ENCODE data around the gene PPP6R3. TPM values are rescaled to one million over a fixed set of nuclear protein-coding genes. Genes with fewer than 3 reads are reported as not detected.

The PPP6R3 gene
- polyA plus RNA-seq, 1 donor from 2014 or later, result 111 TPM

DNA sequence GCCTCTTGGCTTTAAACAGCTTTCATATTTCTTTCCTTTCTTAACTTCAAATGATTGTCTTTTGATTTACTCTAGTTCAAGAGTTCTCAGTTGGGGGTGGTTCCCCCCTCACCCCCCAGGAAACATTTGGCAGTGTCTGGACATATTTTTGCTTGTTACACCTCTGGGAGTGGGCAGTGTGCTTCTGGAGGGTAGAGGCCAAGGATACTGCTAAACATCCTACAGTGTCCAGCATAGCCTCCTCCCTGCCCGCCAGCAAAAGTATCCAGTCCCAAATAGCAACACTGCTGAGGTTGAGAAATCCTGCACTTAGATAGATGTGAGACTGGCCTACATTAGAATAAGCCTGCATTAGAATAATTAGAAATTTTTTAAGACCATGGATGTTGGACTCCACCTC, 3.2 kb downstream of the PPP6R3 start:
- H3K36me3 ChIP-seq (ENCODE audit: insufficient read depth, low read length), result no peaks in the 10 kb centered on the region
- H3K4me2 ChIP-seq (ENCODE audit: low read length), result no peak overlapping the region
- peaks cover 7% of the 10 kb centered on the region for H4K20me1 ChIP-seq (ENCODE audit: insufficient read depth)
- H3K9me3 ChIP-seq (ENCODE audit: low read length), result no peaks in the 10 kb centered on the region
- TF ChIP-seq EP300 (conservative IDR thresholded peaks at IDR 0.05; ENCODE audit: poor library complexity, severe bottlenecking) (no peak), POLR2AphosphoS5 (IDR thresholded peaks at IDR 0.05) (no peak), MXI1 (conservative IDR thresholded peaks at IDR 0.05; ENCODE audit: poor library complexity, severe bottlenecking) (no peak)
- H3K4me3 ChIP-seq (ENCODE audit: low read length), result peak overlapping the region; percentile 84
- H3K9ac ChIP-seq (ENCODE audit: low read length), result no peak overlapping the region
- no peaks in the 10 kb centered on the region for H3K27me3 ChIP-seq (ENCODE audit: insufficient read depth, low read depth, low read length)
- no peak overlapping the region for H3K27ac ChIP-seq (ENCODE audit: low read length)
- no peak overlapping the region for H2AFZ ChIP-seq (ENCODE audit: low read depth, low read length)
- peaks cover 72% of the 10 kb centered on the region for H3K79me2 ChIP-seq (replicated peaks; ENCODE audit: insufficient read depth, low read length)
- no peaks in the 10 kb centered on the region for H3F3A ChIP-seq (ENCODE audit: insufficient read depth, low read length, poor library complexity, severe bottlenecking)
- no peaks in the 10 kb centered on the region for H3K9me2 ChIP-seq (ENCODE audit: insufficient read depth, low read length)

DNA sequence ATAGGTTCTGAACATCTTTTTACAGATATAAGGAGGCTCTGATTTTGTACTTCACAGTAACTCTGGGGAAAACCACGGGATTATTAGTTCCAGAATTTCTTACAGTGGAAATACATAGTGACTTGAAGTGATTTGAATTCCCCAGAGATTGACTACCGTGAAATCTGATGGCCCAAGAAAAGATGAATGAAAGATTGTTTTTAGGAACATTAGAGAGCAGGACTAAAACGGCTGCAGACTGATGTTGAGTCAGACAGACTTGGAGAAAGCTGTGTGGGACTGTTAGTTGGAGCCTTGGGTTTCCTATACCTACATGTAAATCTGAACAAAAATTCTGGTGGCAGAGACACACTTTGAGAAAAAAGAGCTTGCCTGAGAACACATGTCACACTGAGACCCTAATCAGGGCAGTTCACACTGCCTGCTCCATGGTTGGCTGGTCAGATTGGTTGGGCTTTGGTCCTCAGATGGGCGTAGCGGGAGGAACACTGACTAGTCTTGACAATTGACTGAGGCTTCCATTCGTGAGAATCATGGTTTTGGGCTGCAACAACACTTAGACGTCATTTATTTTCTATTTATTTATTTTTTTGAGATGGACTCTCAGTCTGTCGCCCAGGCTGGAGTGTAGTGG, 6.8 kb downstream of the PPP6R3 start:
- H3K9me2 ChIP-seq (ENCODE audit: insufficient read depth, low read length), result no peaks in the 10 kb centered on the region
- H3K36me3 ChIP-seq (ENCODE audit: insufficient read depth, low read length), result no peaks in the 10 kb centered on the region
- H3F3A ChIP-seq (ENCODE audit: insufficient read depth, low read length, poor library complexity, severe bottlenecking), result no peaks in the 10 kb centered on the region
- H4K20me1 ChIP-seq (ENCODE audit: insufficient read depth), result no peaks in the 10 kb centered on the region
- no peak overlapping the region for H3K4me3 ChIP-seq (ENCODE audit: low read length)
- no peak for TF ChIP-seq SMC3 (conservative IDR thresholded peaks at IDR 0.05; ENCODE audit: poor library complexity)
- TF ChIP-seq, protein P1, sequence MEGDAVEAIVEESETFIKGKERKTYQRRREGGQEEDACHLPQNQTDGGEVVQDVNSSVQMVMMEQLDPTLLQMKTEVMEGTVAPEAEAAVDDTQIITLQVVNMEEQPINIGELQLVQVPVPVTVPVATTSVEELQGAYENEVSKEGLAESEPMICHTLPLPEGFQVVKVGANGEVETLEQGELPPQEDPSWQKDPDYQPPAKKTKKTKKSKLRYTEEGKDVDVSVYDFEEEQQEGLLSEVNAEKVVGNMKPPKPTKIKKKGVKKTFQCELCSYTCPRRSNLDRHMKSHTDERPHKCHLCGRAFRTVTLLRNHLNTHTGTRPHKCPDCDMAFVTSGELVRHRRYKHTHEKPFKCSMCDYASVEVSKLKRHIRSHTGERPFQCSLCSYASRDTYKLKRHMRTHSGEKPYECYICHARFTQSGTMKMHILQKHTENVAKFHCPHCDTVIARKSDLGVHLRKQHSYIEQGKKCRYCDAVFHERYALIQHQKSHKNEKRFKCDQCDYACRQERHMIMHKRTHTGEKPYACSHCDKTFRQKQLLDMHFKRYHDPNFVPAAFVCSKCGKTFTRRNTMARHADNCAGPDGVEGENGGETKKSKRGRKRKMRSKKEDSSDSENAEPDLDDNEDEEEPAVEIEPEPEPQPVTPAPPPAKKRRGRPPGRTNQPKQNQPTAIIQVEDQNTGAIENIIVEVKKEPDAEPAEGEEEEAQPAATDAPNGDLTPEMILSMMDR (IDR thresholded peaks at IDR 0.05; ENCODE audit: poor library complexity, severe bottlenecking), result no peak
- TF ChIP-seq MXI1 (conservative IDR thresholded peaks at IDR 0.05; ENCODE audit: poor library complexity, severe bottlenecking), result no peak
- no peak for TF ChIP-seq EZH2 (IDR thresholded peaks at IDR 0.05; ENCODE audit: borderline replicate concordance, insufficient read depth, low read length, poor library complexity, severe bottlenecking)
- TF ChIP-seq, protein P2, sequence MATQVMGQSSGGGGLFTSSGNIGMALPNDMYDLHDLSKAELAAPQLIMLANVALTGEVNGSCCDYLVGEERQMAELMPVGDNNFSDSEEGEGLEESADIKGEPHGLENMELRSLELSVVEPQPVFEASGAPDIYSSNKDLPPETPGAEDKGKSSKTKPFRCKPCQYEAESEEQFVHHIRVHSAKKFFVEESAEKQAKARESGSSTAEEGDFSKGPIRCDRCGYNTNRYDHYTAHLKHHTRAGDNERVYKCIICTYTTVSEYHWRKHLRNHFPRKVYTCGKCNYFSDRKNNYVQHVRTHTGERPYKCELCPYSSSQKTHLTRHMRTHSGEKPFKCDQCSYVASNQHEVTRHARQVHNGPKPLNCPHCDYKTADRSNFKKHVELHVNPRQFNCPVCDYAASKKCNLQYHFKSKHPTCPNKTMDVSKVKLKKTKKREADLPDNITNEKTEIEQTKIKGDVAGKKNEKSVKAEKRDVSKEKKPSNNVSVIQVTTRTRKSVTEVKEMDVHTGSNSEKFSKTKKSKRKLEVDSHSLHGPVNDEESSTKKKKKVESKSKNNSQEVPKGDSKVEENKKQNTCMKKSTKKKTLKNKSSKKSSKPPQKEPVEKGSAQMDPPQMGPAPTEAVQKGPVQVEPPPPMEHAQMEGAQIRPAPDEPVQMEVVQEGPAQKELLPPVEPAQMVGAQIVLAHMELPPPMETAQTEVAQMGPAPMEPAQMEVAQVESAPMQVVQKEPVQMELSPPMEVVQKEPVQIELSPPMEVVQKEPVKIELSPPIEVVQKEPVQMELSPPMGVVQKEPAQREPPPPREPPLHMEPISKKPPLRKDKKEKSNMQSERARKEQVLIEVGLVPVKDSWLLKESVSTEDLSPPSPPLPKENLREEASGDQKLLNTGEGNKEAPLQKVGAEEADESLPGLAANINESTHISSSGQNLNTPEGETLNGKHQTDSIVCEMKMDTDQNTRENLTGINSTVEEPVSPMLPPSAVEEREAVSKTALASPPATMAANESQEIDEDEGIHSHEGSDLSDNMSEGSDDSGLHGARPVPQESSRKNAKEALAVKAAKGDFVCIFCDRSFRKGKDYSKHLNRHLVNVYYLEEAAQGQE (IDR thresholded peaks at IDR 0.05; ENCODE audit: borderline replicate concordance), result no peak
- TF ChIP-seq TAF1 (IDR thresholded peaks at IDR 0.05; ENCODE audit: low read depth), result no peak
- no peak for TF ChIP-seq RAD21 (conservative IDR thresholded peaks at IDR 0.05)
- TF ChIP-seq EP300 (conservative IDR thresholded peaks at IDR 0.05; ENCODE audit: poor library complexity, severe bottlenecking), result no peak
- no peak for TF ChIP-seq POLR2AphosphoS5 (IDR thresholded peaks at IDR 0.05)
- H3K79me2 ChIP-seq (replicated peaks; ENCODE audit: insufficient read depth, low read length), result peaks cover 96% of the 10 kb centered on the region
- H2AFZ ChIP-seq (ENCODE audit: low read depth, low read length), result no peak overlapping the region
- H3K9ac ChIP-seq (ENCODE audit: low read length), result no peak overlapping the region
- H3K27me3 ChIP-seq (ENCODE audit: insufficient read depth, low read depth, low read length), result no peaks in the 10 kb centered on the region
- no peaks in the 10 kb centered on the region for H3K9me3 ChIP-seq (ENCODE audit: low read length)
- H3K27ac ChIP-seq (ENCODE audit: low read length), result no peak overlapping the region
- H3K4me2 ChIP-seq (ENCODE audit: low read length), result no peak overlapping the region

Data from neural cell (in vitro differentiated cells).